ENCODE data around the gene PRSS1.
"Not testable (repeated sequence)": the region's sequence is repeated elsewhere in the genome, so short reads cannot be mapped to it uniquely, and the experiment has no call there.

DNA sequence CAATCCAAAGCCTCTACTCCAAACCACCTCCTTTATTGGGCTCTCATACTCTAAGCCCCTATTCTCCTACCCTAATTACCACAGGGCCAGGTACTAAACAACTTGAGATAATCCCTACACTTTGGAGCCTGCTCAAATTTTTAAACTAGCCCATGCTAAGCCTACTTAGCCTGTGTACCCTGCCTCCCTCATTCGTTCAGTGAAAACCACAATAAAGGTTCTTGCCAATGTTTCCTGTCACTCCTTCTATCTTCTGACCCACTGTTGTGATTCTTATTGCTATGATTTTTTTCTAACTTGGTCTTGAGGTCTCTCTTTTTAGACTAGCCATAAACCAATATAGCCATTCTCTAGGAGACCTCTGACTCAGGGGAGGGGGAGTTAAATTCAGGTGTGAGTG, 48.3 kb upstream of the PRSS1 start:
- not testable (repeated sequence) for TF ChIP-seq POLR2A (IDR thresholded peaks at IDR 0.05)
- TF ChIP-seq, protein P1, sequence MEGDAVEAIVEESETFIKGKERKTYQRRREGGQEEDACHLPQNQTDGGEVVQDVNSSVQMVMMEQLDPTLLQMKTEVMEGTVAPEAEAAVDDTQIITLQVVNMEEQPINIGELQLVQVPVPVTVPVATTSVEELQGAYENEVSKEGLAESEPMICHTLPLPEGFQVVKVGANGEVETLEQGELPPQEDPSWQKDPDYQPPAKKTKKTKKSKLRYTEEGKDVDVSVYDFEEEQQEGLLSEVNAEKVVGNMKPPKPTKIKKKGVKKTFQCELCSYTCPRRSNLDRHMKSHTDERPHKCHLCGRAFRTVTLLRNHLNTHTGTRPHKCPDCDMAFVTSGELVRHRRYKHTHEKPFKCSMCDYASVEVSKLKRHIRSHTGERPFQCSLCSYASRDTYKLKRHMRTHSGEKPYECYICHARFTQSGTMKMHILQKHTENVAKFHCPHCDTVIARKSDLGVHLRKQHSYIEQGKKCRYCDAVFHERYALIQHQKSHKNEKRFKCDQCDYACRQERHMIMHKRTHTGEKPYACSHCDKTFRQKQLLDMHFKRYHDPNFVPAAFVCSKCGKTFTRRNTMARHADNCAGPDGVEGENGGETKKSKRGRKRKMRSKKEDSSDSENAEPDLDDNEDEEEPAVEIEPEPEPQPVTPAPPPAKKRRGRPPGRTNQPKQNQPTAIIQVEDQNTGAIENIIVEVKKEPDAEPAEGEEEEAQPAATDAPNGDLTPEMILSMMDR (IDR thresholded peaks at IDR 0.05): not testable (repeated sequence)

Measured in Peyer's patch (tissue), 4 donors.